GM19468 (cell line): ENCODE data around the gene FSD1L.
A peak's percentile ranks its signal among the peaks of the same experiment; 100 is the strongest.
"Not testable (repeated sequence)": the region's sequence is repeated elsewhere in the genome, so short reads cannot be mapped to it uniquely, and the experiment has no call there.

Experiments
- ATAC-seq: cut with Tn5 transposase; IDR thresholded peaks from one replicate; pipeline ENCODE4 v1.9.1; 2021; ENCODE audit warnings: mild to moderate bottlenecking, moderate library complexity, moderate number of reproducible peaks; ENCODE audit not compliant: unreplicated experiment; ENCODE audit errors: extremely low read depth

FSD1L gene

DNA sequence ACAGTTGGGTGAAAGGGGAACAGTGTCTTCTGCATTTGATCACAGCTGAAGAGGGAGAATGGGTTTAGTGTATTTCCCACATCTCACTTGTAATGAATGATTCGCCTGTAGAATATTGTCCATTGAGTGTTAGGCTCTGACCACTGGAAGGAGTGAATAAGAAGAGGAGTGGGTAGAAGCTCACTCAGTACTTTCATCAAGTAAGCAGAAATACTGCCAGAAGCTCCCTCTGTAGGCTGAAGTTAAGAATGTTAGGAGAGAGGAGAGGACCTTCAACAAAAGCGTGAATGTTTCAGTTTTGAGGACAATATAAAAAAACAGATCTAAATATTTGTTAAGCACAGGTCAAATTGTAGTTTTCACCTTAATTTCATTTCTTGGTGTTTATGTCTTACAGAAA, 27.5 kb downstream of the FSD1L start:
- no peak for ATAC-seq

- ATAC-seq: no peak
Measured at GRCh38 chr9:105479846-105480245, 32.0 kb downstream of the FSD1L start.

DNA sequence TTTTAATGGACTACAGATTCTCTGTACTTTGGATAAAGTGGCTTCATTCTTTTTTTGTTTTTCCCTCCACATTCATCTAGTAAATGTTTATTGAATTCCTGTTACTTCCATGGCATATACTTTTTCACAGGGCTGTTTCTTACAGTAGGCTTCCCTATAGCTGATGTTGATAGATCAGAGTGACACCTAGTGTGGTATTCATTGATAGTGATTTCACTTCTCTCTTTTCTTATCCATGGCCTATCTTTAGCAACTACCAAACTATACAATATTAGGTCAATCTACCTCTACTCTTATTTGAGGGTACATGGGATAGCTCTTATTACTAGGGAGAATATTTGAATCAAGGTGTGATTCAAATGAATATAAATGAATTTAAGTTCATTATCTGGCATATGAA, 35.8 kb downstream of the FSD1L start:
- ATAC-seq: peak; percentile 60

DNA sequence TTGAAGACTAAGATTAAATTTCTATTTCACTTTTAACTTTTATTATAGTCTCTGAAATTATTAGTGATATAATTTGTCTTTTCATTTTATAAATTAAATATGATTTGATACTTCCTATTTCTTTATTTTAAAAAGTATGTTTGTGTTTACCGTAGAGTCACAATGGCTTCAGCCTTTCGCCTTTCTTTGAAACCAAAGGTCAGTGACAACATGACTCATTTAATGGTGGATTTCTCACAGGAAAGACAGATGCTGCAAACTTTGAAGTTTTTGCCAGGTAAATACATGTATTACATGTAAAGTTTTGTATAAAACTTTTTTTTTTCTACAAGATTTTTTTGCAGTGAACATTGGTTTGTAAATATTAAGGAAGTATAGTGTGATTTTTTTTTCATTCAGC, 36.4 kb downstream of the FSD1L start:
- ATAC-seq: no peak

DNA sequence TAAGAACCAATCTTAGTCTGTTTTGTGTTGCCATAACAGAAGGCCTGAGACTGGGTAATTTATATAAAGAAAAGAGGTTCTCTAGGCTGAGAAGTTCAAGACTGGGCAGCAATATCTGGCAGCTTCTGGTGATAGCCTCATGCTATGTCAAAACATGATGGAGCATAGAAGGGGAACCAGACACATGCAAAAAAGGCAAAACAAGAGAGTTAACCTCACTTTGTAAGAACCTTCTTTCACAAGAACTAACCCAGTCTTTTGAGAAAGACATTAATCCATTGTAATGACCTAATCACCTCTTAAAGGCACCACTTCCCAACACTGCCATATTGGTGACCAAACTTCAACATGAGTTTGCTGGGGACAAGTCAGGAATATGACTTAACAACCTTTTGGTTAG, 37.3 kb downstream of the FSD1L start:
- no peak for ATAC-seq

DNA sequence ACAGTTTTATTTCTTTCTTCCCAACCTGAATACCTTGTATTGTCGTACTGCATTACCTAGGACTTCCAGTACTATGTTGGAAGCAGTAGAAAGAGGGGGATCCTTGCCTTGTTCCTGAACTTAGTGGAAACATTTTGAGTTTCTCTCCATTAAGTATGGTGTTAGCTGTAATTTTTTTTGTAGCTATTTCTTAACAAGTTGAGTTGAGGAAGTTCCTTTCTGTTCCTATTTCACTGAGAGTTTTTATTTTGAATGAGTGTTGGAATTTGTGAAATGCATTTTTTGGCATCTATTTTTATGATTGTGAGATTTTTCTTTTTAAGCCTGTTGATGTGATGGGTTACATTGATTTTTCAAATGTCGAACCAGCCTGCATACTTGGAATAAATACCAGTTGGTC, 49.0 kb downstream of the FSD1L start:
- no peak for ATAC-seq

- ATAC-seq: no peak
Measured at GRCh38 chr9:105497704-105498103, 49.9 kb downstream of the FSD1L start.

DNA sequence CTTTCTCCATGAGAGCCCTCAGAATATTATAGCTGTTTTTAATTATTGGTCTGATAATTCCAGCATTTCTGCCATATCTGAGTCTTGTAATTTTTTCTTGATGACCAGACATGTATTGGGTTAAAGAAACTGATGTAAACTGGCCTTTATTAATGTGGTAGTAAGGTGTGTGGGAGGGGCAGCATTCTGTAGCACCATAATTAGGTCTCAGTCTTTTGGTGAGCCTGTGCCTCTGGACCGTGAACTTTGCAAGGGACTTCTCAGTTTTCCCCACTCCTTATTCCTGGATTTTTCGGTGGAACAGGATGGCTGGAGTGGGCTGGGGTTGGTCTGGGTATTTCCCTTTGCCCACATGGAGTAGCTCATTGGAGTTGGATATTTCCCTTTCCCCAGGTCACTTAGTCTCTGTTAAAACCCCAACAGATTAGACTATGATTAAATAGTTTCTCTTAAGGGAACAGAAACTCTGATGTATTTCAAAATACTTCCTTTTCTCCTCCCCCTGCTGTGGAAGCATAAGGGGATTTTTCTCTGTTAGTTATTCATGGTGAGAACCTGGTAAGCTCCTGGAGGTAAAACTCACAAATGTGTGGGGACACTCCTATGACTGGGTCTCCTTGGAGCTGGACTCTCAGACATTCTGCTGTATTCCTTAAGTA, 52.4 kb downstream of the FSD1L start:
- ATAC-seq: peak; percentile 74

DNA sequence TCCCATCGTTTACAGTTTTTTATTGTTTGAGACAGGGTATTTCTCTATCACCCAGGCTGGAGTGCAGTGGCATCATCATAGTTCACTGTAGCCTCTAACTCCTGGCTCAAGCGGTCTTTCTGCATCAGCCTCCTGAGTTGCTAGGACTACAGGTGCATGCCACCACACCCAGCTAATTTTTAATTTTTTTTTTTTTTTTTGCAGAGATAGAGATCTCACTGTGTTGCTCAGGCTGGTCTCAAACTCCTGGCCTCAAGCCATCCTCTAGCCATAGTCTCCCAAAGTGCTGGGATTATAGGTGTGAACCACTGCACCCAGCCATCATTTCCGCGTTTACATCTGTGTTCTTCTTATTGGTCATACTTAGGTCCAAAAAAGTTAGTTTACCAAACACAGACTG, 53.6 kb downstream of the FSD1L start:
- no peak for ATAC-seq

GRCh38 chr9:105502276-105502675, 54.4 kb downstream of the FSD1L start:
- ATAC-seq: no peak

DNA sequence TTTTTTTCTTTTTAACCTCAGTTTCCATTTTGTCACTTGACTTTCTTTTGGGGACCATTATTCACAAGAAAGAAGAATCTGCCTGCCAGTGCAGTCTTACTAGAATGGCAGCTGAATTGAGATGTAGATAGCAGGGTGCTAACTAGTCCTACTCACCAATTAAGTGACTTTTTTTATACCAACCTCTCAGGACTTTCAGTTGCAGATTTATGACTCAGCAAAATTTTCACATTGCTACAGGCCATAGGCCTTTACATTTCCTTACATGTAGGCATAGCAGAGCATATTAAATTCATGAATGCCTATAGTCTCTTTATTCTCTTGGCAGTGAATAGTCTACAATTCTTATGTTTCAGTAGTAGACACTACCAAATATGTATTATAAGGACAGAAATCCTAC, 56.0 kb downstream of the FSD1L start:
- no peak for ATAC-seq

DNA sequence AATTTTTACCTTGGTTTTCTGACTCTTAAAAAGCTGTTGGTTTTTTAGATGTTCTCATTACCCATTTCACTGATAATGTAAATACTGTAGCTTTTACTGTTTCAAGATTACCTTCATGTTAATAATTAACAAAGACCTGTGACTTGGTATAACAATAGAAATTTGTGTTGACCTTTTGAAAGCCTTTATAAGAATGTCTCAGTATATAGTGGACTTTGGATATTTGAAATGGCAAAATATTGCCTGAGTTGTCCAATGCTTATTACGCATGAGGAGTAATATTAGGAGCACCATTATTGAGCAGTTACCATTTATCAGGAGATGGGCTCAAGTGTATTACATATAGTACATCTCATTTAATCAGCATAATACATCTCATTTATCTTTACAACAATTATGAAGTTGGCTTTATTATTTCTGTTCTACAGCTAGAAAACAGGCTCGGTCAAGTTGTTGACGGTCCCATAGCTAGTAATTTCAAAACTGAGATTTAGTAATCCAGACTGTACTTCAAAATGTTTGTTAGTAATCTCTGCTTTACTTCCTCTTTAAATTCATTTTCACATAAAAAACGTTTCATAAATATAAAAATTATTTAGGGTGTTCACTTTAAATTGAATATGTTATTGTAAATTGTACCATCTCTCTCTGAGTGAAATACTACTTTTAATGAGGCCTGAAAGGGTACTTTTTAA, 59.4 kb downstream of the FSD1L start:
- ATAC-seq: no peak

GRCh38 chr9:105508530-105508929, 60.7 kb downstream of the FSD1L start:
- ATAC-seq: no peak

DNA sequence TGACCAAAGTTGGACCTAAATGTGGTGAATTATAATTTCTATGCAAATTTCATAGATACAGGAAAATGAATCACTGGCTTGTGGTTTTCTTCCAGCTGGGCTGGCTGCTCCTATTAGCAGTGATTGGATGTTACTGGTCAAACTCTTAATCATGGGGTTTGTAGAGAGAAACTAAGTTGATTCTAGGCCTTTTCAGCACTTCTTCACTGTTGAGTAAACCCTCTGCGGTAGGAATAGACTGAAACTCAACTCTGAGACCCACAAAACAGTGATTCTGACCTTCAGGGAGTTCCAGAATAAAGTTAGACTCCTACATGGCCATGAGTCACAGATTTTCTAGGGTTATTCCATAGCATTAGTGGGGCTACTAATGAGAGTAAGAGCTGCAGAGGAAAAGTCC, 62.2 kb downstream of the FSD1L start:
- ATAC-seq: no peak

DNA sequence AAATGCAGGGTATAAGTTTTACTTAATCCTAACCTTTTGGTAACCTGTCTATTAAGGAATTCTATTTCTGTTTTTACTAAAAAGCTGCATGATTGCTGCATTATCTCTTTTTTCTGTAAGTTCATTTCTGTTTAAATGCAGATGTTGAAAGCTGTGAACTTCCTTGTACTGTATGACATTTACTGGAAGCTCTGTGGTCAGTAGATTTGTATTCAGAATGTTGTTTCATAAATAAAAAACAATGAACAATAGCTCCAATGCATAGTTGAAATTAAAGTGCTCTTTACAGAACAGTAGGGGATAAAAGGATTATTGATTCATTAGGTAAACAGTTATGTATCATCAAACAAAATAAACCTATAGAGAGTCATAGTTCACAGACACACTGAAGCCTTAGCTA, 63.6 kb downstream of the FSD1L start:
- no peak for ATAC-seq

DNA sequence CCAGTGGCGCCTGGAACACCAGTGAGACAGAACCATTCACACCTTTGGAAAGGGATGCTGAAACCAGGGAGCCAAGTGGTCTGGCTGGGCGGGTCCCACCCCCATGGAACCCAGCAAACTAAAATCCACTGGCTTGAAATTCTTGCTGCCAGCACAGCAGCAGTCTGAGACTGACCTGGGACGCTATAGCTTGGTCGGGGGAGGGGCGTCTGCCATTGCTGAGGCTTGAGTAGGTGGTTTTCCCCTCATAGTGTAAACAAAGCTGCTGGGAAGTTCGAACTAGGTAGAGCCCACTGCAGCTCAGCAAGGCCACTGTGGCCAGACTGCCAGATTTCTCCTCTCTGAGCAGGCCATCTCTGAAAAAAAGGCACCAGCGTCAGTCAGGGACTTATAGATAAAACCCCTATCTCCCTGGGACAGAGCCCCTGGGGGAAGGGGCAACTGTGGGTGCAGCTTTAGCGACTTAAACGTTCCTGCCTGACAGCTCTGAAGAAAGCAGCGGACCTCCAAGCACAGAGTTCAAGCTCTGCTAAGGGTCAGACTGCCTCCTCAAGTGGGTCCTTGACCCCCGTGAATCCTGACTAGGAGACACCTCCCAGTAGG, 68.1 kb downstream of the FSD1L start:
- ATAC-seq: no peak

GRCh38 chr9:105519710-105520369, 72.0 kb downstream of the FSD1L start:
- not testable (repeated sequence) for ATAC-seq

GRCh38 chr9:105520992-105521391, 73.2 kb downstream of the FSD1L start:
- not testable (repeated sequence) for ATAC-seq

- not testable (repeated sequence) for ATAC-seq
Measured at GRCh38 chr9:105522618-105523385, 75.0 kb downstream of the FSD1L start.

DNA sequence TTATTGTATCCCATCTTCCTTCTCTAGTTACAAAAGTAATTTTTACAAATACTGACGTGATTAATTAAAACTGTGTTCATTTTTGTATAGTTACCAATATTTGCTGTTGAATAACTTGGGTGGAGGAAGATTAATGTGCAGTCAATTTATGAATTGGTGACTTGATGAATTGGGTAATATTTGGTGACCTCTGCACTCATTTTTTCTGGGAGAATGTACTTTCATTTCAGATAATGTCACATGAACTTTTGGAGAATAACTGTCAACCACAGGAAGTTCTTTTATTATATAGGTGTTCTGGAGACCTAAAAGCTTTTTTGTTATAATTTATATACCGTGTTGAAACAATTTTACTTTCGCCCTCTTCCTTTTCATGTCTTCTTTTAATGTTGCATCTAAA, 83.7 kb downstream of the FSD1L start:
- no peak for ATAC-seq
